ENCODE results near the gene CLDND2.

Gene CLDND2

GRCh38 chr19:51364200-51365106 lies 4.3 kb downstream of the CLDND2 start:
- TF ChIP-seq YY1 (IDR thresholded peaks at IDR 0.05; ENCODE audit: insufficient read depth, insufficient read length) (no peak), ZNF274 (IDR thresholded peaks at IDR 0.05; ENCODE audit: low read depth, low read length) (no peak), SUZ12 (IDR thresholded peaks at IDR 0.05; ENCODE audit: extremely low read depth, insufficient read depth, insufficient read length) (no peak)
- no peaks in the 10 kb centered on the region for H3K9me3 ChIP-seq (ENCODE audit: insufficient read depth, low read length)
- no peak for DNase-seq (ENCODE audit: low read depth, low spot score)
- H3K4me1 ChIP-seq (ENCODE audit: insufficient read depth, insufficient read length), result peaks cover 4% of the 10 kb centered on the region
- no peaks in the 10 kb centered on the region for H3K27me3 ChIP-seq (ENCODE audit: insufficient read depth, insufficient read length)
- no peaks in the 10 kb centered on the region for H3K36me3 ChIP-seq (ENCODE audit: insufficient read depth, insufficient read length, low read length)
- H3K9ac ChIP-seq (ENCODE audit: insufficient read length, low read depth), result no peak overlapping the region
- H3K4me3 ChIP-seq (ENCODE audit: insufficient read length, low read depth), result no peak overlapping the region

GRCh38 chr19:51361239-51361638 lies 7.6 kb downstream of the CLDND2 start:
- Histone ChIP-seq H3K36me3 (ENCODE audit: insufficient read depth, insufficient read length, low read length) (no peaks in the 10 kb centered on the region), H3K9ac (ENCODE audit: insufficient read length, low read depth) (no peak overlapping the region), H3K27me3 (ENCODE audit: insufficient read depth, insufficient read length) (no peaks in the 10 kb centered on the region), H3K4me3 (ENCODE audit: insufficient read length, low read depth) (no peak overlapping the region), H3K4me1 (ENCODE audit: insufficient read depth, insufficient read length) (no peaks in the 10 kb centered on the region), H3K9me3 (ENCODE audit: insufficient read depth, low read length) (no peaks in the 10 kb centered on the region)
- TF ChIP-seq SUZ12 (IDR thresholded peaks at IDR 0.05; ENCODE audit: extremely low read depth, insufficient read depth, insufficient read length) (no peak), ZNF274 (IDR thresholded peaks at IDR 0.05; ENCODE audit: low read depth, low read length) (no peak), YY1 (IDR thresholded peaks at IDR 0.05; ENCODE audit: insufficient read depth, insufficient read length) (no peak)
- no peak for DNase-seq (ENCODE audit: low read depth, low spot score)

GRCh38 chr19:51359294-51359693 lies 9.5 kb downstream of the CLDND2 start:
- DNase-seq (ENCODE audit: low read depth, low spot score), result no peak
- Histone ChIP-seq H3K36me3 (ENCODE audit: insufficient read depth, insufficient read length, low read length) (no peaks in the 10 kb centered on the region), H3K4me3 (ENCODE audit: insufficient read length, low read depth) (no peak overlapping the region), H3K27me3 (ENCODE audit: insufficient read depth, insufficient read length) (no peaks in the 10 kb centered on the region), H3K4me1 (ENCODE audit: insufficient read depth, insufficient read length) (peaks cover 1% of the 10 kb centered on the region), H3K9ac (ENCODE audit: insufficient read length, low read depth) (no peak overlapping the region), H3K9me3 (ENCODE audit: insufficient read depth, low read length) (no peaks in the 10 kb centered on the region)
- TF ChIP-seq YY1 (IDR thresholded peaks at IDR 0.05; ENCODE audit: insufficient read depth, insufficient read length) (no peak), ZNF274 (IDR thresholded peaks at IDR 0.05; ENCODE audit: low read depth, low read length) (no peak), SUZ12 (IDR thresholded peaks at IDR 0.05; ENCODE audit: extremely low read depth, insufficient read depth, insufficient read length) (no peak)

GRCh38 chr19:51357952-51358351 lies 10.9 kb downstream of the CLDND2 start:
- no peak overlapping the region for H3K9ac ChIP-seq (ENCODE audit: insufficient read length, low read depth)
- peaks cover 5% of the 10 kb centered on the region for H3K4me1 ChIP-seq (ENCODE audit: insufficient read depth, insufficient read length)
- no peak for DNase-seq (ENCODE audit: low read depth, low spot score)
- TF ChIP-seq YY1 (IDR thresholded peaks at IDR 0.05; ENCODE audit: insufficient read depth, insufficient read length) (no peak), ZNF274 (IDR thresholded peaks at IDR 0.05; ENCODE audit: low read depth, low read length) (no peak)
- H3K36me3 ChIP-seq (ENCODE audit: insufficient read depth, insufficient read length, low read length), result peaks cover 1% of the 10 kb centered on the region
- H3K9me3 ChIP-seq (ENCODE audit: insufficient read depth, low read length), result no peaks in the 10 kb centered on the region
- H3K4me3 ChIP-seq (ENCODE audit: insufficient read length, low read depth), result no peak overlapping the region
- H3K27me3 ChIP-seq (ENCODE audit: insufficient read depth, insufficient read length), result no peaks in the 10 kb centered on the region

- Histone ChIP-seq H3K9ac (ENCODE audit: insufficient read length, low read depth) (no peak overlapping the region), H3K27me3 (ENCODE audit: insufficient read depth, insufficient read length) (no peaks in the 10 kb centered on the region), H3K9me3 (ENCODE audit: insufficient read depth, low read length) (no peaks in the 10 kb centered on the region), H3K36me3 (ENCODE audit: insufficient read depth, insufficient read length, low read length) (peaks cover 10% of the 10 kb centered on the region), H3K4me3 (ENCODE audit: insufficient read length, low read depth) (no peak overlapping the region), H3K4me1 (ENCODE audit: insufficient read depth, insufficient read length) (peaks cover 5% of the 10 kb centered on the region)
- DNase-seq (ENCODE audit: low read depth, low spot score), result no peak
- TF ChIP-seq ZNF274 (IDR thresholded peaks at IDR 0.05; ENCODE audit: low read depth, low read length) (no peak), SUZ12 (IDR thresholded peaks at IDR 0.05; ENCODE audit: extremely low read depth, insufficient read depth, insufficient read length) (no peak), YY1 (IDR thresholded peaks at IDR 0.05; ENCODE audit: insufficient read depth, insufficient read length) (no peak)
These were observed 12.5 kb downstream of the CLDND2 start for GRCh38 chr19:51356159-51356801.

- no peaks in the 10 kb centered on the region for H3K27me3 ChIP-seq (ENCODE audit: insufficient read depth, insufficient read length)
- H3K9ac ChIP-seq (ENCODE audit: insufficient read length, low read depth), result no peak overlapping the region
- TF ChIP-seq ZNF274 (IDR thresholded peaks at IDR 0.05; ENCODE audit: low read depth, low read length) (no peak), YY1 (IDR thresholded peaks at IDR 0.05; ENCODE audit: insufficient read depth, insufficient read length) (no peak), SUZ12 (IDR thresholded peaks at IDR 0.05; ENCODE audit: extremely low read depth, insufficient read depth, insufficient read length) (no peak)
- H3K4me1 ChIP-seq (ENCODE audit: insufficient read depth, insufficient read length), result peaks cover 5% of the 10 kb centered on the region
- no peaks in the 10 kb centered on the region for H3K9me3 ChIP-seq (ENCODE audit: insufficient read depth, low read length)
- peak; percentile 36 for DNase-seq (ENCODE audit: low read depth, low spot score)
- no peak overlapping the region for H3K4me3 ChIP-seq (ENCODE audit: insufficient read length, low read depth)
- peaks cover 15% of the 10 kb centered on the region for H3K36me3 ChIP-seq (ENCODE audit: insufficient read depth, insufficient read length, low read length)
These were observed 14.1 kb downstream of the CLDND2 start for GRCh38 chr19:51354742-51355148.

- no peak overlapping the region for H3K4me3 ChIP-seq (ENCODE audit: insufficient read length, low read depth)
- H3K4me1 ChIP-seq (ENCODE audit: insufficient read depth, insufficient read length), result peaks cover 5% of the 10 kb centered on the region
- H3K9me3 ChIP-seq (ENCODE audit: insufficient read depth, low read length), result no peaks in the 10 kb centered on the region
- H3K36me3 ChIP-seq (ENCODE audit: insufficient read depth, insufficient read length, low read length), result peaks cover 15% of the 10 kb centered on the region
- DNase-seq (ENCODE audit: low read depth, low spot score), result no peak
- no peaks in the 10 kb centered on the region for H3K27me3 ChIP-seq (ENCODE audit: insufficient read depth, insufficient read length)
- no peak for TF ChIP-seq YY1 (IDR thresholded peaks at IDR 0.05; ENCODE audit: insufficient read depth, insufficient read length)
- TF ChIP-seq SUZ12 (IDR thresholded peaks at IDR 0.05; ENCODE audit: extremely low read depth, insufficient read depth, insufficient read length), result no peak
- TF ChIP-seq ZNF274 (IDR thresholded peaks at IDR 0.05; ENCODE audit: low read depth, low read length), result no peak
- H3K9ac ChIP-seq (ENCODE audit: insufficient read length, low read depth), result peak overlapping the region; percentile 61
These were observed 14.6 kb downstream of the CLDND2 start for GRCh38 chr19:51354103-51354741.
